Measurements from ENCODE around the gene STX7.

STX7 gene

DNA sequence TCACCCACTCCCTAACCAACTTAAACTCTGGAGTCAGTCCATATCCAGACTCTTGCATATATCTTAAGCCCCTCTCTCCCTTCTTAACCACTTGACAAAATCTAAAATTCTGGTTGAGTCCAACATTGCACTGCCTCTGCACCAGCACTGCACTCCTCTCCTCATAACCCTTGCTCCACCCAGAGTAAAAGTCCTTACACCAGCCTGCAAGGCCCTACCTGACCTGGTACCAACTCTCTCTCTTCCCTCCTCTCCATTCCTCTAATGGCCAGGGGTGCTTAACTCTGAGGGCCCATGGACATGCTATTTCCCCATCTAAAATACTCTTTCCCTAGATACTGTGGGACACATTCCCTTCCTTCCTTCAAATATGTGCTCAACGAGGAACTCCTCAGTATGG, 21.0 kb downstream of the STX7 start:
- TF ChIP-seq ZNF664 (tag by site-specific recombination; IDR thresholded peaks at IDR 0.05) (no peak), ZIC2 (tag by site-specific recombination; IDR thresholded peaks at IDR 0.05) (no peak)
- Histone ChIP-seq H3K4me1 (ENCODE audit: control insufficient read depth, insufficient read depth, low read length) (no peaks in the 10 kb centered on the region), H3K27ac (ENCODE audit: extremely low read depth, low read depth, low read length) (no peak overlapping the region), H3K4me3 (ENCODE audit: low read depth, low read length) (no peak overlapping the region), H3K36me3 (ENCODE audit: control insufficient read depth in 2 of 2, insufficient read depth in 1 of 2, low read length in 2 of 2) (peaks cover 6 to 28% of the 10 kb centered on the region in 2 experiments; a peak in 2 of 3 replicates), H3K9me3 (ENCODE audit: control insufficient read depth, insufficient read depth, low read depth, low read length) (no peaks in the 10 kb centered on the region)
- ChIA-PET POLR2A (no interaction called here), CTCF (interaction anchor here (0.6 to 5.9 kb wide), 4 partner anchors 7 to 212 kb away, joined by 3 to 43 read pairs (median 4); no protein-coding TSS in a partner anchor)

GRCh38 chr6:132491303-132491702, 21.6 kb downstream of the STX7 start:
- H3K27ac ChIP-seq (ENCODE audit: extremely low read depth, low read depth, low read length): no peak overlapping the region
- peaks cover 6 to 24% of the 10 kb centered on the region in 2 experiments; a peak in 2 of 3 replicates for H3K36me3 ChIP-seq (ENCODE audit: control insufficient read depth in 2 of 2, insufficient read depth in 1 of 2, low read length in 2 of 2)
- POLR2A ChIA-PET: no interaction called here
- H3K9me3 ChIP-seq (ENCODE audit: control insufficient read depth, insufficient read depth, low read depth, low read length): no peaks in the 10 kb centered on the region
- TF ChIP-seq ZNF558 (tag by site-specific recombination; IDR thresholded peaks at IDR 0.05): no peak
- TF ChIP-seq, protein P1, sequence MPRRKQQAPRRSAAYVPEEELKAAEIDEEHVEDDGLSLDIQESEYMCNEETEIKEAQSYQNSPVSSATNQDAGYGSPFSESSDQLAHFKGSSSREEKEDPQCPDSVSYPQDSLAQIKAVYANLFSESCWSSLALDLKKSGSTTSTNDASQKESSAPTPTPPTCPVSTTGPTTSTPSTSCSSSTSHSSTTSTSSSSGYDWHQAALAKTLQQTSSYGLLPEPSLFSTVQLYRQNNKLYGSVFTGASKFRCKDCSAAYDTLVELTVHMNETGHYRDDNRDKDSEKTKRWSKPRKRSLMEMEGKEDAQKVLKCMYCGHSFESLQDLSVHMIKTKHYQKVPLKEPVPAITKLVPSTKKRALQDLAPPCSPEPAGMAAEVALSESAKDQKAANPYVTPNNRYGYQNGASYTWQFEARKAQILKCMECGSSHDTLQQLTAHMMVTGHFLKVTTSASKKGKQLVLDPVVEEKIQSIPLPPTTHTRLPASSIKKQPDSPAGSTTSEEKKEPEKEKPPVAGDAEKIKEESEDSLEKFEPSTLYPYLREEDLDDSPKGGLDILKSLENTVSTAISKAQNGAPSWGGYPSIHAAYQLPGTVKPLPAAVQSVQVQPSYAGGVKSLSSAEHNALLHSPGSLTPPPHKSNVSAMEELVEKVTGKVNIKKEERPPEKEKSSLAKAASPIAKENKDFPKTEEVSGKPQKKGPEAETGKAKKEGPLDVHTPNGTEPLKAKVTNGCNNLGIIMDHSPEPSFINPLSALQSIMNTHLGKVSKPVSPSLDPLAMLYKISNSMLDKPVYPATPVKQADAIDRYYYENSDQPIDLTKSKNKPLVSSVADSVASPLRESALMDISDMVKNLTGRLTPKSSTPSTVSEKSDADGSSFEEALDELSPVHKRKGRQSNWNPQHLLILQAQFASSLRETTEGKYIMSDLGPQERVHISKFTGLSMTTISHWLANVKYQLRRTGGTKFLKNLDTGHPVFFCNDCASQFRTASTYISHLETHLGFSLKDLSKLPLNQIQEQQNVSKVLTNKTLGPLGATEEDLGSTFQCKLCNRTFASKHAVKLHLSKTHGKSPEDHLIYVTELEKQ (tag by site-specific recombination; IDR thresholded peaks at IDR 0.05; ENCODE audit: borderline replicate concordance): no peak
- no peak for TF ChIP-seq ZNF398 (tag by site-specific recombination; IDR thresholded peaks at IDR 0.05)
- no peak for TF ChIP-seq RBAK (tag by site-specific recombination; IDR thresholded peaks at IDR 0.05)
- no peak for TF ChIP-seq ZNF629 (tag by site-specific recombination; IDR thresholded peaks at IDR 0.05)
- TF ChIP-seq, protein P2, sequence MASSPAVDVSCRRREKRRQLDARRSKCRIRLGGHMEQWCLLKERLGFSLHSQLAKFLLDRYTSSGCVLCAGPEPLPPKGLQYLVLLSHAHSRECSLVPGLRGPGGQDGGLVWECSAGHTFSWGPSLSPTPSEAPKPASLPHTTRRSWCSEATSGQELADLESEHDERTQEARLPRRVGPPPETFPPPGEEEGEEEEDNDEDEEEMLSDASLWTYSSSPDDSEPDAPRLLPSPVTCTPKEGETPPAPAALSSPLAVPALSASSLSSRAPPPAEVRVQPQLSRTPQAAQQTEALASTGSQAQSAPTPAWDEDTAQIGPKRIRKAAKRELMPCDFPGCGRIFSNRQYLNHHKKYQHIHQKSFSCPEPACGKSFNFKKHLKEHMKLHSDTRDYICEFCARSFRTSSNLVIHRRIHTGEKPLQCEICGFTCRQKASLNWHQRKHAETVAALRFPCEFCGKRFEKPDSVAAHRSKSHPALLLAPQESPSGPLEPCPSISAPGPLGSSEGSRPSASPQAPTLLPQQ (tag by site-specific recombination; IDR thresholded peaks at IDR 0.05): no peak
- no peak for TF ChIP-seq ZBTB1 (tag by site-specific recombination; IDR thresholded peaks at IDR 0.05)
- no peak for TF ChIP-seq ZNF549 (tag by site-specific recombination; IDR thresholded peaks at IDR 0.05)
- TF ChIP-seq ZNF768 (tag by site-specific recombination; IDR thresholded peaks at IDR 0.05): no peak
- TF ChIP-seq MEIS1 (CRISPR knock-in tag; IDR thresholded peaks at IDR 0.05; ENCODE audit: borderline replicate concordance): no peak
- TF ChIP-seq ZNF843 (tag by site-specific recombination; IDR thresholded peaks at IDR 0.05): no peak
- no peak for TF ChIP-seq ZNF776 (tag by site-specific recombination; IDR thresholded peaks at IDR 0.05; ENCODE audit: borderline replicate concordance)
- TF ChIP-seq, protein P3, sequence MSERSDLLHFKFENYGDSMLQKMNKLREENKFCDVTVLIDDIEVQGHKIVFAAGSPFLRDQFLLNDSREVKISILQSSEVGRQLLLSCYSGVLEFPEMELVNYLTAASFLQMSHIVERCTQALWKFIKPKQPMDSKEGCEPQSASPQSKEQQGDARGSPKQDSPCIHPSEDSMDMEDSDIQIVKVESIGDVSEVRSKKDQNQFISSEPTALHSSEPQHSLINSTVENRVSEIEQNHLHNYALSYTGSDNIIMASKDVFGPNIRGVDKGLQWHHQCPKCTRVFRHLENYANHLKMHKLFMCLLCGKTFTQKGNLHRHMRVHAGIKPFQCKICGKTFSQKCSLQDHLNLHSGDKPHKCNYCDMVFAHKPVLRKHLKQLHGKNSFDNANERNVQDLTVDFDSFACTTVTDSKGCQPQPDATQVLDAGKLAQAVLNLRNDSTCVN (tag by site-specific recombination; optimal IDR thresholded peaks at IDR 0.05): no peak
- TF ChIP-seq ZSCAN23 (tag by site-specific recombination; IDR thresholded peaks at IDR 0.05): no peak
- no peak for TF ChIP-seq OVOL3 (tag by site-specific recombination; IDR thresholded peaks at IDR 0.05)
- no peak for TF ChIP-seq IKZF3 (tag by site-specific recombination; IDR thresholded peaks at IDR 0.05)
- no peak for TF ChIP-seq GLIS2 (tag by site-specific recombination; IDR thresholded peaks at IDR 0.05)
- TF ChIP-seq, protein P4, sequence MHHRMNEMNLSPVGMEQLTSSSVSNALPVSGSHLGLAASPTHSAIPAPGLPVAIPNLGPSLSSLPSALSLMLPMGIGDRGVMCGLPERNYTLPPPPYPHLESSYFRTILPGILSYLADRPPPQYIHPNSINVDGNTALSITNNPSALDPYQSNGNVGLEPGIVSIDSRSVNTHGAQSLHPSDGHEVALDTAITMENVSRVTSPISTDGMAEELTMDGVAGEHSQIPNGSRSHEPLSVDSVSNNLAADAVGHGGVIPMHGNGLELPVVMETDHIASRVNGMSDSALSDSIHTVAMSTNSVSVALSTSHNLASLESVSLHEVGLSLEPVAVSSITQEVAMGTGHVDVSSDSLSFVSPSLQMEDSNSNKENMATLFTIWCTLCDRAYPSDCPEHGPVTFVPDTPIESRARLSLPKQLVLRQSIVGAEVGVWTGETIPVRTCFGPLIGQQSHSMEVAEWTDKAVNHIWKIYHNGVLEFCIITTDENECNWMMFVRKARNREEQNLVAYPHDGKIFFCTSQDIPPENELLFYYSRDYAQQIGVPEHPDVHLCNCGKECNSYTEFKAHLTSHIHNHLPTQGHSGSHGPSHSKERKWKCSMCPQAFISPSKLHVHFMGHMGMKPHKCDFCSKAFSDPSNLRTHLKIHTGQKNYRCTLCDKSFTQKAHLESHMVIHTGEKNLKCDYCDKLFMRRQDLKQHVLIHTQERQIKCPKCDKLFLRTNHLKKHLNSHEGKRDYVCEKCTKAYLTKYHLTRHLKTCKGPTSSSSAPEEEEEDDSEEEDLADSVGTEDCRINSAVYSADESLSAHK (tag by site-specific recombination; IDR thresholded peaks at IDR 0.05): no peak
- TF ChIP-seq REPIN1 (tag by site-specific recombination; IDR thresholded peaks at IDR 0.05; ENCODE audit: low read depth): no peak
- no peak overlapping the region for H3K4me3 ChIP-seq (ENCODE audit: low read depth, low read length)
- no peaks in the 10 kb centered on the region for H3K4me1 ChIP-seq (ENCODE audit: control insufficient read depth, insufficient read depth, low read length)
- CTCF ChIA-PET: interaction anchor here (0.6 to 1.3 kb wide), 3 partner anchors 94 to 212 kb away, joined by 3 to 5 read pairs (median 3); no protein-coding TSS in a partner anchor
